ENCODE results near the gene ITGA7.

The ITGA7 gene

GRCh38 chr12:55718015-55718414 is 10.3 kb upstream of the ITGA7 start:
- DNase-seq, result no peak

DNA sequence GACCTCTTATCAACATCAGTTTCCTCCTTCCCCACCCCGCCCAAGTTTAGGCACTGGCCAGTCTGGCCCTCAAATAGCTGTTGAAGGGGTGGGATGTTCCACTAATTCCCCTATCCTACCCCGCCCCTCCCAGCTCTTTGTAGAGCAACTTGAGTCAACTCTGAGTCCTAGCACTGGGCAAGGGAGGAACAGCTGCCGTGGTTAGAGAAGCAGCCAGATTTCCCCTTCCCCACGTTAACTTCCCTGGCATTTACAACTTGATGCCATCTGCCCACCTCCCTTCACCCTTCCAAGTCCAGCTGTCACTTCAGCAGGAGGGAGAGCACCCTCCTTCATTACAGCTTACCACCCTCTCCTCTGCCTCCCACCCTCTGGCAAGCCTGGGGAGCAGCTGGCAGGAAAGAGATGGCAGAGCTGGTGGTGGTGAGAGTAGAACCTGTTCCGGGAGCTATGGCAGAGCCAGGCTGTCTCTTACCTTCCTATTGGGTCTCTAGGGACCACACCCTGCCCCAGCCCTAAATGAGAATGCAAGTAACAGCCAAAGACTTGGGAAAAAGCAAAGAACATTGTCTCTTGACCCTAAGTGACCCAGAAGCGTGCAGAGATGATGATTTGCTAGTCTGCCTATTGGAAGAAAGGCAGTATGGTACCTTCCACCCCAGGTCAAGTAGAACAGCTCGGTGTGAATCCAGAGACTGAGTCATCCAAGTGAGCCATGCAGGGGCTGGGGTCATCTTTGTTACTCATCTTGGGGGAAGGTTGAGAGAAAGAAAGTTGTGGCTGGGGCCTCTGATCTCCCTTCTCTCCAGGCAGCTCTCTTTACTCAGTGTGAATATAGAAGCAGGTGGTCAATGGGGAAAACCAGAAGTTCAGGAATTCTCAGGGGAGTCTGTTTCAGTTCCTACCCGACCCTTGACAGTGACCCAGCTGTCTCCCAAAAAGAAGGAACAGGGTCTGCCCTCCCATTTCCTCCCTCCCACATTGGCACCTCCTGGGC is 9.6 kb upstream of the ITGA7 start:
- DNase-seq, result peak; percentile 62

GRCh38 chr12:55716582-55716957 is 8.9 kb upstream of the ITGA7 start:
- no peak for DNase-seq

GRCh38 chr12:55715833-55716581 is 8.3 kb upstream of the ITGA7 start, which contains the start of gene BLOC1S1:
TSS of gene BLOC1S1 (plus strand) at chr12:55716046. CDS start at chr12:55716052, 6 bp downstream.
- DNase-seq, result peak; percentile 95

- DNase-seq, result no peak
Observed at GRCh38 chr12:55715169-55715764, 7.6 kb upstream of the ITGA7 start.

- peak; percentile 85 for DNase-seq
Observed at GRCh38 chr12:55713721-55714120, 6.0 kb upstream of the ITGA7 start.

GRCh38 chr12:55712700-55713415 is 5.2 kb upstream of the ITGA7 start:
- no peak for DNase-seq

DNA sequence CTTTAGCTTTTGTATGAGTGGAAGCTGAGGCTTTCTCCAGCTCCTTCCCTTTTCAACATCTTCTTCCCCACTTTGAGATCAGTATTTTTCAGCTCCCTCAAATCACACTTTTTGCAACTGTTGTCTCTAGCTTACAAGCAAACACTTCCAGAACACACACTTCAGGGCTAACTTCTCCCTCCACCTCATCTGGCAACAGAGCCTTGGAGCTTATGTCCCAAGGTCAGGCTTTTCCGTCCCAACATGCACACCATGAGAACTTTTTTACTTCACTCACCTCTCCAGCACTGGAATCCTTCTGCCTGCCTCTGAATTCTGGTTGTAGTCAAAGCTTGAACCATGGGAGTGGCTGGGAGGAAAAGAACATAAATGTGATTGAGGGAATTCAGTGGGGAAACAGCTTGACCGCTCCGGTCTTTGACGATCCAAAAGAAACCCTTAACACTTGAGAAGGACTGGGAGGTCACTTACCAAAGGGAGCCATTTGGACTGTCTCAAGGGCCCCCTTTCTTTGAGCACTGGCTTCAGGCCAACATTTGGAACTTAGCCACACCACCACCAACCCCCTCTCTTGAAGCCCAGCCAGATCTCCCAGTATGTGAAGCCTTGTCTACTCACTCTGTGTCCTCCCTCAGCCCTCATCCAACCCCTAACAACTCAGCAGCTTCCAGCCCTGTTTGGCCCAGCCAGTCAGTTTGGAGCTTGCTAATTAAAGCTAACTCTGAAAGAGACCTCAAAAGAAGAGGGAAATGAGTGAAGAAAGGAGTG is 4.3 kb upstream of the ITGA7 start:
- DNase-seq, result no peak

GRCh38 chr12:55708695-55709233 is 1.1 kb upstream of the ITGA7 start:
- DNase-seq, result no peak

- no peak for DNase-seq
Observed at GRCh38 chr12:55707219-55707671, 459 bp downstream of the ITGA7 start.

DNA sequence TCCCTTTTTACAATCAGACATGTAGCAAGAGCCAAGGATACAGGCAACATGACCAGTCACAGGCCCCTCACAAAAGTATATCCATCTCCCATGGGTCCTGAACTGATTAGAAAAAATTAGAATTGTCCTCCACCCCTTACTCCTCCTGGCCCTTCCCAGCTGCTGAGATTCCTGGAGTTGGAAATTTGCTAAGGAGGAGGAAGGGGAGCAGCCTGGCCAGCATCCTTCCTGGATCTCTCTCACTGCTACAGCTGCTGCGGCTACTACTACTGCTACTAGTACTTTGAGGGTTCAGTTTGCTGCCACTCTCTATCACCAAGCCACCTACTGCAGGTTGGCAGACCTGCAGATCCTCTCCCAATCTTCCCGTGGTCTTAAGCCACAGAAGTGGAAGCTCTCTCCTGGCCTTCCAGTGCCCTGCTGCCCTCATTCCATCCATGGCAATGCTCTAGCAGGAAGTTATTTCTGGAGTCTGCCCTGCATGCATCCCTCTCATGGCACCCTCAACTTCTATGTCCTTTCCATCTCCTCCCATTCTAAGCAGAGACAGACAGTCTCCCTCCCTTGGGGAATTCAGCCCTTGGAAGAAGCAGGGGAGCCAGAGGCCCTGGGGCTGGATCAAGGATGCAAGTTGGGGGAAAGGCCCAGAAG is 1.0 kb downstream of the ITGA7 start:
- DNase-seq, result no peak

- DNase-seq, result no peak
Observed at GRCh38 chr12:55705782-55706402, 1.8 kb downstream of the ITGA7 start.

DNA sequence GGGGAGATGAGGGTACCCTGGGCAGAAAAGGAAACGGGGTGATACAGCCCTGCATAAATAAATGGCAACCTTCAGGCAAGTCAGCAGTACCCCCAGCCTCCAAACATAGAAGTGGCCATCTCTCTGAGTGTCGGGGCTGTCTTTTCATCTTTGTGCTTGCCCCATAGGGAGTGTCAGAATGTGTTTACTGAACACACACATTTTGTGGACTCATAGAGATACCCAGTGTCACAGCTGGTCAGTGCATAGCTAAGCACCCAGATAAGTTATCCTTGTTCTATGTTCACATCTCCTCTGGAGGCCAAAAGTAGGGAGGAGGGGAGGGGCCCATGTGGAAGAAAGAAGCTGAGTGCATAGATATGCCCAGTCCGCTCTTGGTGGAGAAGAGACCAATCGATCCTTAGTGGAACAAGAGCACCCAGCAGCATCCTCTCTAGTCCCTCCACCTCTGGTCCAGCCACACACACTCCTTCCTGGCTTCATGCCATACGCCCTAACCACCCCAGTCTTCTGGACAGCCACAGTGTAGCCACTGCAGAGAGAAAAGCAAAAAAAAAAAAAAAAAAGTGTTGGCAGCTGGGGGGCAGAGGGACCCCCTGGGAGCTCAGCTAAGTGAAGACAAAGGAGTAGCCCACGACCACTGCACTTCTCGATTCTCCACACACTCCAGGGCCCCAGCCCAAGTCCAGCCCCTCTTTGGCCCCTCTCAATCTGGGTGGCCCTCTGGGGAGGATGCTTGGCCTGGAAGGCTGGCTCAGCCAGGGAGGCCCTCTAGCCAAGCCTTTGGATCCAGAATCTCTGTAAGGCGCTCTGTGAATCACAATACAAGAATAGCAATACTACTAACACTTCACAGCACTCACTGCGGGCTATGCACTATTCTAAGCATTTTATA is 2.6 kb downstream of the ITGA7 start:
- DNase-seq, result no peak

- DNase-seq, result no peak
Observed at GRCh38 chr12:55703901-55704761, 3.6 kb downstream of the ITGA7 start.

DNA sequence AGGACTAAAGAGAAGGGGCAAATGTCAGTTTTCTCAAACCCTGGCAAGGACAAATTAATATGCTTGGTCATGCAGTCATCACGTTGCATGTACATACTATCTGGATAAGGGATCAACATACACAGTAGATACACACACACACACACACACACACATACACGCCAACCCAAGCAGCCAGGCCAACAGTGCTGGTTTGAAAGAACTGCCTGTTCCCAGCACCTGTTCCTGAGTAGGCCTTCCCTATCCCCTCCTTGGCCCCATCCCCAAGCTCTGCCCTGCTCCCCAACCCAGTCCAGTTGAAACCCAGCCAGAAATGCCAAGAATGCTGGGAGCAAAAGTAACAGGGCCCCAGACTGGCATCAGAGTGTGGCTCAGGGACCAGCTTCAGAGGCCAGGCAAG is 4.4 kb downstream of the ITGA7 start:
- DNase-seq, result no peak

- no peak for DNase-seq
Observed at GRCh38 chr12:55702861-55703260, 4.8 kb downstream of the ITGA7 start.

GRCh38 chr12:55700255-55701018 is 7.3 kb downstream of the ITGA7 start:
- no peak for DNase-seq

Measured in fibroblast of upper back skin (primary cell).